Skeletal muscle cell (primary cell): ENCODE measurements around the gene SLC25A6.
"Not testable (repeated sequence)": the region's sequence is repeated elsewhere in the genome, so short reads cannot be mapped to it uniquely, and the experiment has no call there.

Source experiments
- DNase-seq: peaks from one replicate; pipeline ENCODE4 v3.0.0-alpha.2; 2010; ENCODE audit warnings: low read depth
- H3K4me3 ChIP-seq: 2 replicates; pipeline ENCODE4 v1.5.1; 2011; ENCODE audit warnings: low read depth, mild to moderate bottlenecking, control low read depth, low read length, moderate library complexity

Gene SLC25A6

DNA sequence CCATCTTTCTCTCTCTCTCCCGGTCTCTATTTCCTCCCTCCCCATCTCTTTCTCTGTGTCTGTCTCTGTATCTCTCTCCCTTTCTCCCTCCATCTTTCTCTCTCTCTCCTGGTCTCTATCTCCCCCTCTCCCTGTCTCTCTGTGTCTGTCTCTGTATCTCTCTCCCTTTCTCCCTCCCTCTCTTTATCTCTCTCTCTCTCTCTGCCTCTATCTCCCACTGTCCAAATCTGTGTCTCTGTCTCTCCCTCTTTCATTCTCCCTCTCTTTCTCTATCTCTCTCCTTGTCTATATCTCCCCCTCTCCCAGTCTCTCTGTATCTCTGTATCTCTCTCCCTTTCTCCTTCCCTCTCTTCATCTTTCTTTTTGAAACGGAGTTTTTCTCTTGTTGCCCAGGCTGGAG lies 31.7 kb downstream of the SLC25A6 start:
- no peak overlapping the region for H3K4me3 ChIP-seq
- no peak for DNase-seq

DNA sequence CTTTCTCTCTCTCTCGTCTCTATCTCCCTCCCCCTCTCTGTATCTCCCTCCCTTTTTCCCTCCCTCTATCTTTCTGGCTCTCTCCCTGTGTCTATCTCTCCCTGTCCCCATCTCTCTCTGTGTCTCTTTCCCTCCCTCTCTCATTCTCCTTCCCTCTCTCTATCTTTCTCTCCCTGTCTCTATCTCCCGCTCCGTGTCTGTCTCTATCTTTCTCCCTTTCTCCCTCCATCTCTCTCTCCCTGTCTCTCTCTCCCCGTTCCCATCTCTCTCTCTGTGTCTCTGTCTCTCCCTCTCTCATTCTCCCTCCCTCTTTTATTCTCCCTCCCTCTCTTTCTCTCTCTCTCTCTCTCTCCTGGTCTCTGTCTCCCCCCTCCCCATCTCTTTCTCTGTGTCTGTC lies 32.4 kb downstream of the SLC25A6 start:
- H3K4me3 ChIP-seq, result no peak overlapping the region
- no peak for DNase-seq

DNA sequence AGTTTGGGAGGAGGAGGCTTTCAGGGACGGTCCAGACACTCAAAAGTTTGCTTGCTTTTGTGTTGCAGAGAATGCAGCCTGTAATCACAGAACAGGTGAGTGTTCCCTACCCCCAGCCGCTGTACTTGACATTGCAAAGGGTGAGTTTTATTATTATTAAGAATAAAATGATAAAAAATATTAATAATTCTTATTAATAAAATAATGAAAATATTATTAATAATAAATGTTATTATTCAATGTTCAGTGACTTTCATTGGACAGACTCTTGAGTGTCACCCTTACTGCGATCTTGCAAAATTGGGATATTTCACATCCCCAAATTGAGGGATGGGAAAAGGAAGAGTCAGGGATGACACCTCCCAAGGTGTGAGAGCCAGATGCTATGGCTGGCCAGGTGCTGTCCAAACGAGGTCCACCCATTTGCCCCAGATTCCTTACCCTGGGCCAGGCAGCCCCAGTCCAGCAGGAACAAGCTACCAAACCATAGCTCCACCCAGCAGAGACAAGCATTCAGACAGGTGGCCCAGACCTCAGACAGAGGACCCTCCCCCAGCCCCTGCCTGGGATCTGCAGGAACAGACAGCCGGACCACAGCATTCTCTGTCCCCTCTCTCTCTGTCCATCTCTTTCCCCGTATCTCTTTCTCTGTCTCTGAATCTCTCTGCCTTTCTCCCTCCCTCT lies 33.0 kb downstream of the SLC25A6 start:
- no peak overlapping the region for H3K4me3 ChIP-seq
- no peak for DNase-seq

DNA sequence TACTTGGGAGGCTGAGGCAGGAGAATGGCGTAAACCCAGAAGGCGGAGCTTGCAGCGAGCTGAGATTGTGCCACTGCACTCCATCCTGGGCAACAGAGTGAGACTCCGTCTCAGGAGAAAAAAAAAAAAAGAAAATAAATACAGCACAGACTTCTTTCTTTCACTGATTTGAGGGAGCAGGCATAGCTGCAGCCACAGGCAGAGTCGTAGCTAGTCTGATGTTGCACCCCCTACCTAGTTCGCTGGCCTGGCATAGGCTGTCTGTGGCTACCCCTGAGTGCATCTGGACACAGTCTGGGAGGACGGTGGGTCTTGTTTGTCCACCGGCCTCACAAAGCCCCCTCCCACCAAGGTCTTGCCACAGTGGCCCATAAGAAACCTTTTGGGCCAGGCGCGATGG lies 33.9 kb downstream of the SLC25A6 start:
- no peak for DNase-seq
- no peak overlapping the region for H3K4me3 ChIP-seq

DNA sequence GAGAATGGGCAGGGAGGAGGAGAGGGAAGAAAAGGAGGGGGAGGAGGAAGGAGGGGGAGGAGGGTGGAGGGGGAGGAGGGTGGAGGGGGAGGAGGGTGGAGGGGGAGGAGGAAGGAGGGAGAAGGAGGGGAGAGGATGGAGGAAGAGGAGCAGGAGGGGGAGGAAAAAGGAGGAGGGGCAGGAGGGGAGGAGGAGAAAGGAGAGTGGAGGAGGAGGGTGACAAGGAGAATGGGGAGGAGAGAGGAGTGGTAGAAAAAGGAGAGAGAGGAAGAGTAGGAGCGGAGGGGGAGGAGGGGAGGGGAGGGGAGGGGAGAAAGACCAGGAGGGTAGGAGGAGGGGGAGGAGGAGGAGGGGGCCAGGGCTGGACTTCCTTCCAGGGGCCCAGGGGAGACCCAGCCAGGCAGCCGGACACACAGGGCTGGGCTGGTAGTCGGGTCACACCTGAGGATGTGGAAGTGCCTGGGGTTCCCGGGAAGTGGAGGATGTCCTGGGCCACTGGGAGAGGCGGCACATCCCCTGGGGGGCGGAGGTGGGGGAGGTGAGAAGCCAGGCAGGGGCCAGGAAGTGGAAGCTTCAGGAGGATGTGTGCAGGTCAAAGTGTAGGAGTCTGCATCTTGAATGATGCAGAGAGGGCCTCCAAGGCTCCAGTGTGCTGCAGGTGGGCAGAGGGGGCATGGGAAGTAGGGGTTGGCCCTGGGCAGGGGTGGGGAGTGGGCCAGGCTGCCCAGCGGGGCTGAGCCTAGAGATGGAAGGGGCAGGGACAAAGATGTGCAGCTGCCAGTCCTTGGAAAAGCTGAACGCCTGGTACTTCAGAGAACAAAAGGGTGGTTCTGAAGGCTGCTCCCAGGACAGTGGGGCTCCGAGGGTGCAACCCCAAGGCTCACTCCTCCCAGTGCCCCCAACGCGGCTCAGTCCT lies 36.5 kb downstream of the SLC25A6 start:
- DNase-seq, result no peak
- no peak overlapping the region for H3K4me3 ChIP-seq

DNA sequence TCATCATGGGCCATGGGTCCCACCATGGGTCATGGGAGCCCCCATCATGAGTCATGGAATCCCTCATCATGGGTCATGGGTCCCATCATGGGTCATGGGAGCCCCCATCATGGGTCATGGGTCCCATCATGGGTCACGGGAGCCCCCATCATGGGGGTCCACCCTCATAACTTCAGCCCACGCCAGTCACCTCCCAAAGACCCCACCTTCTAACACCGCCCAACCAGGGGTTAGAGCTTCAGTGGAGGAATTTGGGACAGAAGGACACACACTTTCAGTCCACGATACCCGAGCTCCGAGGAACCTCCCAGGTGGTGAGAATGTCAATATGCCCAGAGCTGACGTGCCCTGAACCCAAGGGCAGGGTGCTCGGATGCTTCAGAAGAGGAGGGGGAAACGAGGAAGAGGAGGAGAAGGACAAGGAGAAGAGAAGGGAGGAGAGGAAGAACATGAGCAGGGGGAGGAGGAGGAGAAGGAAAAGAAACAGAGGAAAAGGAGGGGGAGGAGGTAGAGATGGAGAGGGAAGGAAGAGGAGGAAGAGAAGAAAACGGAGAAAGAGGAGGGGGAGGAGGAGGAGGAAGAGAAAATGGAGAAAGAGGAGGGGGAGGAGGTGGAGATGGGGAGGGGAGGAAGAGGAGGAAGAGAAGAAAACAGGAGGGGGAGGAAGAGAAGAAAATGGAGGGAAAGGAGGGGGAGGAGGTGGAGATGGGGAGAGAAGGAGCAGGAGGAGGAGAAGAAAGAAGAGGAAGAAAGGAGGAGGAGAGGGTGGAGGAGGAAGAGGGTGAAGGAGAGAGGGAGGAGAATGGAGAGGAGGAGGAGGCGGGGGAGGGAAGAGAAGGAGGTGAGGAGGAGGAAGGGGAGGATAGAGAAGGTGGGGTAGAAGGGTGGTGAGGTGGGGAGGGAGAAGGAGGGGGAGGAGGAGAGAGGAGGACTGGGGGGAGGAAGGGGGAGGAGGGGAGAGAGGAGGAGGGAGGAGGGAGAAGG lies 37.6 kb downstream of the SLC25A6 start:
- H3K4me3 ChIP-seq, result no peak overlapping the region

DNA sequence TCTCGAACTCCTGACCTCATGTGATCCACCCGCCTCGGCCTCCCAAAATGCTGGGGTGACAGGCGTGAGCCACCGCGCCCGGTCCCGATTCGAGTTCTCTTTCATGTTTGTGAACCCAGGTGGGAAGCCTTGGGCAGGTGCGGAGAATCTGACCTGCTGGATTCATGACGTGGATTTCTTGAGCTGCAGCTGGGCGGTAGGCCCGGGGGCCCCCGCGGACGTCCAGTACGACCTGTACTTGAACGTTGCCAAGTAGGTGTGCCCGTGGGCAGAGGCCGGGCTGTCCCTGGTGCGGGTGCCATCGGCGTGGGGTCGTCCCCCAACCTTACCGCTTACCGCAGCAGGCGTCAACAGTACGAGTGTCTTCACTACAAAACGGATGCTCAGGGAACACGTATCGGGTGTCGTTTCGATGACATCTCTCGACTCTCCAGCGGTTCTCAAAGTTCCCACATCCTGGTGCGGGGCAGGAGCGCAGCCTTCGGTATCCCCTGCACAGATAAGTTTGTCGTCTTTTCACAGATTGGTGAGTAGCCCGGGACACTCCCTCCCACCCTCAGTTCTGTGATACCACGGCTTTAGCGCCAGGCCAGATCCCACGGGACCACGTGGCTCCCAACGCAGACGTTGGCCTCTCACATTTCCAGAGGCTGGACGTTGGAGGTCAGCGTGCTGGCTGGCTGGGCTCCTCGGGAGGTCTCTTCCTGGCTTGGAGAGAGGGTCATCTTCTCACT lies 39.8 kb downstream of the SLC25A6 start:
- no peak for DNase-seq
- H3K4me3 ChIP-seq, result no peak overlapping the region

More for the DNA sequence above, 37.6 kb downstream of the SLC25A6 start:
- no peak for DNase-seq

DNA sequence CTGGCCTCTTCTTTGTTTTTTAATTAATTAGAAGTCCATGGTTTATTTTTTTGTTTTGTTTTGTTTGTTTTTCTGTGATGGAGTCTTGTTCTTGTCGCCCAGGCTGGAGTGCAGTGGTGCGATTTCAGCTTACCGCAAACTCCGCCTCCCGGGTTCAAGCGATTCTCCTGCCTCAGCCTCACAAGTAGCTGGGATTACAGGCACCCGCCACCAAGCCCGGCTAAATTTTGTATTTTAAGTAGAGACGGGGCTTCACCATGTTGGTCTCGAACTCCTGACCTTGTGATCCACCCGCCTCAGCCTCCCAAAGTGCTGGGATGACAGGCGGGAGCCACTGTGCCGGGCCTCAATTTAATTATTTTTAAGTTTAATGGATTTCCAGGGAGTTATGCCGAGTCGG lies 42.3 kb downstream of the SLC25A6 start:
- not testable (repeated sequence) for DNase-seq, H3K4me3 ChIP-seq

DNA sequence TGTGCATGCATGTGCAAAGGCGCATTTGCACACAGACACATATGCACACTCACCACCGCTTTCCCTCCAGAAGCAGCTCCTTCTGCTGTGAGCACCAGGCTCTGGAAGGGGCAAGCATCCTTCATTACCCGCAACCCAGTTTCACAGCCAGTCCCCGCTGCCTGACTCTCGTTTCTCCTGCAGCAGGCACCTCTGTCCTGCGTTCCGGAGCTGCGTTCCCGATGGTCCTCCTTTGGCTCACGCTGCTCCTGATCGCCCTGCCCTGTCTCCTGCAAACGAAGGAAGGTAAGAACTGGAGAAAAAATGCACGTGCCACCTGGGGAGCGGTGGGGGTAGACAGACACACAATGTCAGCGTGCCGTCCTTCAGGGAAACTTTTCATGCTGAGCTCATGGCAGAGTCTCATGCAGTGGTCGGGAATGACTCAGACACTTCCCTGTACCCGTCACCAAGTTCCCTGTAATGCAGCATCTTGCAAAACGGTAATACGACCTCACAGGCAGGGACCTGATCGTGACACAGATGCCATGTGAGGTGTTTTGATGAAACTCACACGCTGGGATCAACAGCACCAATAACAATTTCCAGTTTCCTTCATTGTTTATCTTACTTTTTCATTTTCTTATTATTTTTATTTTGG lies 50.2 kb downstream of the SLC25A6 start:
- DNase-seq, result no peak
- H3K4me3 ChIP-seq, result no peak overlapping the region

DNA sequence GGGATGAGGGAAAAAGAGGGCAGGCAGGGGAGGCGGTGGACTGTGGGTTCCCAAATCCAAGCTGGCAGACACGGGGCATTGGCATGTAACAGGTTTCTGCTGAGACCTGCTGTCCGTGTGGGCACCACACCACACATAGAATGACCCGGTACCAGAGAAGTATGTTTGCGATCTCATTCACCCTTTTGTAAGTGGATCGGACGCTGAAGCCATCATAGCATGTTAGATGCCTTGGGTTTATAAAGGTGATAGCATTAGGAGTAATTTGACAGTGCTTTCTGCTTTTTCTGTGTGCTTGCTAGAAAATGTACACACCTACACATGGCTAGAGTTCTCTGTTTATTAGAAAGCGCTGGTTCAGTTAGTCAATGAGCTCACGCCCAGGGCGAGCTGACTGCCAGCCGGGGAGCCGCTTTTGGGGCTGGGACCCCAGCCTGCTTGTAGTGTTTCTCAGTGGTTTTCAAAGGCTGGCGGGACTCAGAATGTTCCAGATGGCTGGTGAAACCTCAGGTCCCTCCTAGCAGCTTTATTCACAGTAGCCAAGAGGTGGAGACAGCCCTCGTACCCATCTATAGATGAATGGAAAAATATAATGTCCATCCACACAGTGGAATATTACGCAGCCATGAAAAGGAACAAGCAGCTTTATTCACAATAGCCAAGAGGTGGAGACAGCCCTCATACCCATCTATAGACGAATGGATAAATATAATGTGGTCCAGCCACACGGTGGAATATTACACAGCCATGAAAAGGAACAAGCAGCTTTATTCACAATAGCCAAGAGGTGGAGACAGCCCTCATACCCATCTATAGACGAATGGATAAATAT lies 54.7 kb downstream of the SLC25A6 start:
- peak overlapping the region; percentile 12 for H3K4me3 ChIP-seq
- DNase-seq, result no peak

DNA sequence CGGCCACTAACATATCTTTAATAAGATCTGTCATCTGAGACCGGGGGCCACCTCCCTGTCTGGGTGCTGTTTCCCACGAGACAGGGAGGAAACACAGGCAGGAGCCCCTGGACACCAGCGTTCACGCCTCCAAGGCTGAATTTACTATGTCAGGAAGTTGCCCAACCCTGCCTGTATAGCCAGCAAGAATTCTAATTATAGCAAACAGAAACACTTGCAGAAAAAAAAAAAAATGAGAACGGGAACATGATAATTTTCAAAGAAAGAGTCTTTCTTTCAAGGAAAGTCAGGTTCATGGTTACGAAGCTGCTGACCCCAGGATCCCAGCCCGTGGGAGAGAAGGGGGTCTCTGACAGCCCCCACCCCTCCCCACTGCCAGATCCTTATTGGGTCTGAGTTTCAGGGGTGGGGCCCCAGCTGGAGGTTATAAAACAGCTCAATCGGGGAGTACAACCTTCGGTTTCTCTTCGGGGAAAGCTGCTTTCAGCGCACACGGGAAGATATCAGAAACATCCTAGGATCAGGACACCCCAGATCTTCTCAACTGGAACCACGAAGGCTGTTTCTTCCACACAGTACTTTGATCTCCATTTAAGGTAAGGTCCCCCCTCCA lies 55.5 kb downstream of the SLC25A6 start, which contains the start of gene IL3RA:
Gene IL3RA, plus strand, starts transcription at position 455 of the 613 bp plus-strand sequence. CDS start 4,981 bp downstream, outside the sequence.
- H3K4me3 ChIP-seq, result peak within 1 kb of the TSS; percentile 12
- no peak for DNase-seq
